DOHH2 (cell line): ENCODE results near the gene ETS1.

ENCODE experiments used
- H3F3A ChIP-seq: fragments of 200-600 bp; sonication (generic), shearing (Covaris generic); 2 replicates; pipeline ENCODE4 v1.6.0; 2016; ENCODE audit warnings: antibody characterized with exemption, mild to moderate bottlenecking; ENCODE audit not compliant: control insufficient read depth, insufficient read depth
- H3K27ac ChIP-seq: fragments of 200-600 bp; sonication (generic); 2 replicates; pipeline ENCODE4 v1.5.1; 2014; ENCODE audit warnings: low read depth, mild to moderate bottlenecking, low read length, moderate library complexity
- H3K27me3 ChIP-seq: fragments of 200-600 bp; sonication (generic); 2 replicates; pipeline ENCODE4 v1.6.1; 2014; ENCODE audit warnings: mild to moderate bottlenecking, low read length, mixed read lengths; ENCODE audit not compliant: control insufficient read depth
- H3K36me3 ChIP-seq: fragments of 200-600 bp; sonication (generic); 2 replicates; pipeline ENCODE4 v1.6.1; 2014; ENCODE audit warnings: mild to moderate bottlenecking, low read length, moderate library complexity, mixed read lengths; ENCODE audit not compliant: control insufficient read depth
- H3K4me1 ChIP-seq: fragments of 200-600 bp; sonication (generic); 2 replicates; pipeline ENCODE4 v1.6.1; 2014; ENCODE audit warnings: mild to moderate bottlenecking, low read length, mixed read lengths; ENCODE audit not compliant: control insufficient read depth
- H3K4me2 ChIP-seq: fragments of 200-600 bp; sonication (generic); 2 replicates; pipeline ENCODE4 v1.6.0; 2014; ENCODE audit warnings: mild to moderate bottlenecking, low read length, moderate library complexity
- H3K4me3 ChIP-seq: fragments of 200-600 bp; sonication (generic); 2 replicates; pipeline ENCODE4 v1.5.1; 2014; ENCODE audit warnings: mild to moderate bottlenecking, low read length, mixed read lengths
- H3K79me2 ChIP-seq: fragments of 200-600 bp; sonication (generic); 2 replicates; pipeline ENCODE4 v1.6.1; 2014; ENCODE audit warnings: mild to moderate bottlenecking, low read length, mixed read lengths; ENCODE audit not compliant: control insufficient read depth
- H3K9me2 ChIP-seq: fragments of 200-600 bp; sonication (generic); replicated peaks from 2 replicates; pipeline ENCODE4 v1.6.1; 2014; ENCODE audit warnings: mild to moderate bottlenecking, low read length, mixed read lengths; ENCODE audit not compliant: control insufficient read depth
- H3K9me3 ChIP-seq: fragments of 200-600 bp; sonication (generic); 2 replicates; pipeline ENCODE4 v1.6.1; 2014; ENCODE audit warnings: antibody characterized with exemption, low read length, mixed read lengths; ENCODE audit not compliant: control insufficient read depth, insufficient read depth
- H4K20me1 ChIP-seq: fragments of 200-600 bp; sonication (generic); 2 replicates; pipeline ENCODE4 v1.6.0; 2014; ENCODE audit warnings: low read depth, mild to moderate bottlenecking, antibody characterized with exemption, low read length, moderate library complexity; ENCODE audit not compliant: control insufficient read depth, insufficient read depth
- EZH2phosphoT487 ChIP-seq: fragments of 200-600 bp; sonication (generic); IDR thresholded peaks from 2 replicates; pipeline ENCODE4 v1.6.1; 2017; ENCODE audit warnings: borderline replicate concordance, mild to moderate bottlenecking, antibody characterized with exemption, low read length, moderate library complexity, mixed read lengths
- TF ChIP-seq, protein P1 (sequence below): fragments of 200-600 bp; sonication (generic); IDR thresholded peaks from one replicate; pipeline ENCODE4 v1.5.1; 2014; ENCODE audit warnings: antibody characterized with exemption, mild to moderate bottlenecking, low read depth, low read length; ENCODE audit not compliant: poor library complexity, severe bottlenecking

The ETS1 gene

DNA sequence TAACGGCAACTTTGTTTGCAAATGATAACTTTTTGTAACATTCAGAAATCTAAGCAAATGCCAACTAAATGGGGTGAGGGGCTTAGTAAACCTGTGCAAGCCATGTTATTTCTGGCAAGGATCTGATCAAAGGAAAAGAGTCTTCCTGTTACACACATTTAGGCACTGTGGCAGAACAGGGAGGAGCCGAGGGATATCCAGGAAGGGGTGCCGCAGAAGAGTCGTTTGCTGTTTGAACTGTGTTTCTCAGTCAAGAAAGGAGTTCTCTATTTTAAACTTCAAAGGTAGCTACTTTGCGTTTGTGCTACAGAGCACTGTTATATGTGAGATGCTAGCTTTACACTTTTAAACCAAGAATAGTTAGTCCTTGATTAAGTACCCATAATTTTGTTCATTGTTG, 175.5 kb downstream of the ETS1 start:
- H3K4me1 ChIP-seq = peaks cover 7% of the 10 kb centered on the region
- H3K27ac ChIP-seq = no peak overlapping the region
- H3K27me3 ChIP-seq = no peaks in the 10 kb centered on the region
- no peak overlapping the region for H3K4me3 ChIP-seq
- H3K4me2 ChIP-seq = no peak overlapping the region
- no peaks in the 10 kb centered on the region for H3F3A ChIP-seq
- H3K9me2 ChIP-seq = no peaks in the 10 kb centered on the region
- no peaks in the 10 kb centered on the region for H4K20me1 ChIP-seq
- no peak for TF ChIP-seq EZH2phosphoT487
- TF ChIP-seq, protein P1, sequence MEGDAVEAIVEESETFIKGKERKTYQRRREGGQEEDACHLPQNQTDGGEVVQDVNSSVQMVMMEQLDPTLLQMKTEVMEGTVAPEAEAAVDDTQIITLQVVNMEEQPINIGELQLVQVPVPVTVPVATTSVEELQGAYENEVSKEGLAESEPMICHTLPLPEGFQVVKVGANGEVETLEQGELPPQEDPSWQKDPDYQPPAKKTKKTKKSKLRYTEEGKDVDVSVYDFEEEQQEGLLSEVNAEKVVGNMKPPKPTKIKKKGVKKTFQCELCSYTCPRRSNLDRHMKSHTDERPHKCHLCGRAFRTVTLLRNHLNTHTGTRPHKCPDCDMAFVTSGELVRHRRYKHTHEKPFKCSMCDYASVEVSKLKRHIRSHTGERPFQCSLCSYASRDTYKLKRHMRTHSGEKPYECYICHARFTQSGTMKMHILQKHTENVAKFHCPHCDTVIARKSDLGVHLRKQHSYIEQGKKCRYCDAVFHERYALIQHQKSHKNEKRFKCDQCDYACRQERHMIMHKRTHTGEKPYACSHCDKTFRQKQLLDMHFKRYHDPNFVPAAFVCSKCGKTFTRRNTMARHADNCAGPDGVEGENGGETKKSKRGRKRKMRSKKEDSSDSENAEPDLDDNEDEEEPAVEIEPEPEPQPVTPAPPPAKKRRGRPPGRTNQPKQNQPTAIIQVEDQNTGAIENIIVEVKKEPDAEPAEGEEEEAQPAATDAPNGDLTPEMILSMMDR = no peak
- no peaks in the 10 kb centered on the region for H3K9me3 ChIP-seq
- H3K79me2 ChIP-seq = no peaks in the 10 kb centered on the region
- H3K36me3 ChIP-seq = no peaks in the 10 kb centered on the region

DNA sequence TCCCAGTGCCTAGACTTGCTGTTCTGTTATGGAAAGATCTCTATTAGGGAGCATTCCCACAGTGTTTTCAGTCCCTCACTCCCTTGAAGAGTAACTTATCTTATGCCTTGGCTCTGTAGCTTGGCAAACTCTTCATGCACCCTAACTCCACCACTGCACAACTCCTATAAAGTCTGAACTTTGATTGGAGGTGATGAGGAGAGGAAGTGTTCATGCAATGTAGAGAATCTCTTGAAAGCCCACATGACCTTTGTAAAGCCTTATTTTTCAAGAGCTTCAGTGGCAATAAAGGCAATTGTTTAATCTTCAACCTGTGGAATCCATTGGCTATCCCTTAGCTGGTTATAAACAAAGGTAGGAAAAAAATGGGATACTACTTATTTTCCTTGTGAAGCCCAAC, 176.2 kb downstream of the ETS1 start:
- H3K4me1 ChIP-seq = peaks cover 7% of the 10 kb centered on the region

DNA sequence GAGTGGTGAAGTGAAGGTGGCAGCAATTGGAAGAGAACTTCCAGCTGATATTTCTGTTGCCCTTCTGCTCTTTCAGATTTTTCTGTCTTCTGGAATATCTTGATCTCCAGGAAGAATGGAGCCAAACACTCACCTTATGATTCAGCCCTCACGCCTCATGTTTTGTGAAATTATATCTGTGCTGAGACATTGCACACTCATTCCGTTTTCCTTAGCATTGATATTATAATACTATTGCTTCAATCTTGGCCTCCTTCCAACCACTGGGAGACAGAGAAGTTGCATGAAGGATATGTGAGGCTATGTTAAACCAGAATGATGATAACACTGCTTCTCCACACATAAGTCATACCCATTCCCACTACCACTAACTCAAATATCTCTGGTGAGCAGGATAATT, 177.9 kb downstream of the ETS1 start:
- Histone ChIP-seq H3K4me1 (peaks cover 7% of the 10 kb centered on the region), H3K27ac (no peak overlapping the region), H4K20me1 (no peaks in the 10 kb centered on the region), H3F3A (no peaks in the 10 kb centered on the region), H3K9me3 (no peaks in the 10 kb centered on the region), H3K36me3 (no peaks in the 10 kb centered on the region), H3K79me2 (no peaks in the 10 kb centered on the region), H3K4me3 (no peak overlapping the region), H3K9me2 (no peaks in the 10 kb centered on the region), H3K4me2 (no peak overlapping the region), H3K27me3 (no peaks in the 10 kb centered on the region)
- TF ChIP-seq, protein P1 = no peak
- TF ChIP-seq EZH2phosphoT487 = no peak

More for the DNA sequence above, 176.2 kb downstream of the ETS1 start:
- Histone ChIP-seq H3K27ac (no peak overlapping the region), H3K4me2 (no peak overlapping the region), H3K27me3 (no peaks in the 10 kb centered on the region), H3F3A (no peaks in the 10 kb centered on the region), H3K9me2 (no peaks in the 10 kb centered on the region), H3K79me2 (no peaks in the 10 kb centered on the region), H3K9me3 (no peaks in the 10 kb centered on the region), H4K20me1 (no peaks in the 10 kb centered on the region), H3K36me3 (no peaks in the 10 kb centered on the region), H3K4me3 (no peak overlapping the region)
- TF ChIP-seq EZH2phosphoT487 = no peak
- TF ChIP-seq, protein P1 = no peak
